ENCODE results near the gene LPCAT2.

LPCAT2 gene

GRCh38 chr16:55478827-55479429 lies 29.9 kb upstream of the LPCAT2 start, which contains the start of gene MMP2:
MMP2 (plus strand) TSS chr16:55479198; CDS start chr16:55479480, 282 bp downstream.
- WGBS, 2 donors (ENCODE audit: extremely low coverage in 2 of 2, insufficient read length in 2 of 2, insufficient replicate concordance in 1 of 2) = no CpG with 5 or more reads among the region's 46 CpGs
- Histone ChIP-seq H3K79me1 (ENCODE audit: low read depth, low read length) (no peaks in the 10 kb centered on the region), H3K4me3 (ENCODE audit: low read length in 2 of 2) (peak within 1 kb of the TSS; percentile 84 to 92), H2BK15ac (ENCODE audit: low read length) (no peak within 1 kb of the TSS), H3K14ac (ENCODE audit: low read length) (no peak within 1 kb of the TSS), H3K4me1 (ENCODE audit: control insufficient read depth in 2 of 2, insufficient read depth in 1 of 2, low read depth in 1 of 2, low read length in 2 of 2) (peaks cover 7 to 12% of the 10 kb centered on the region in 2 donors), H2BK120ac (ENCODE audit: low read depth, low read length) (no peak within 1 kb of the TSS), H3K9ac (ENCODE audit: low read depth, low read length, poor library complexity) (peak within 1 kb of the TSS; percentile 88), H2AFZ (ENCODE audit: low read length) (peak within 1 kb of the TSS; percentile 98), H4K91ac (ENCODE audit: low read depth, low read length, poor library complexity) (no peak within 1 kb of the TSS), H4K8ac (ENCODE audit: low read depth, low read length) (peak within 1 kb of the TSS; percentile 73), H2AK5ac (ENCODE audit: low read depth, low read length) (peak within 1 kb of the TSS; percentile 4), H3K27me3 (ENCODE audit: control insufficient read depth in 3 of 3, insufficient read depth in 3 of 3, low read depth in 1 of 3, low read length in 3 of 3) (peaks cover 0 to 14% (median 0%) of the 10 kb centered on the region in 3 experiments), H3K18ac (ENCODE audit: low read length) (peak within 1 kb of the TSS; percentile 95), H3K9me3 (replicated peaks in 1 of 2; ENCODE audit: control insufficient read depth in 2 of 2, insufficient read depth in 1 of 2, low read depth in 1 of 2, low read length in 2 of 2) (no peaks in the 10 kb centered on the region), H3K36me3 (replicated peaks in 1 of 2; ENCODE audit: control insufficient read depth in 2 of 2, insufficient read depth in 2 of 2, low read length in 2 of 2) (peaks cover 3 to 26% of the 10 kb centered on the region in 2 donors), H3K23ac (ENCODE audit: low read depth, low read length, poor library complexity) (peak within 1 kb of the TSS; percentile 11), H3K4me2 (ENCODE audit: insufficient read depth, low read length, poor library complexity, severe bottlenecking) (peak within 1 kb of the TSS; percentile 83), H2BK12ac (ENCODE audit: low read length) (no peak within 1 kb of the TSS), H3K27ac (replicated peaks; ENCODE audit: low read length) (no peak within 1 kb of the TSS), H3K4ac (ENCODE audit: low read length) (no peak within 1 kb of the TSS), H2BK5ac (ENCODE audit: low read length) (no peak within 1 kb of the TSS)
- peak; percentile 69 for DNase-seq (ENCODE audit: low spot score)

GRCh38 chr16:55479430-55480140 lies 29.3 kb upstream of the LPCAT2 start:
- Histone ChIP-seq H3K4me2 (ENCODE audit: insufficient read depth, low read length, poor library complexity, severe bottlenecking) (peak overlapping the region; percentile 83), H2BK15ac (ENCODE audit: low read length) (no peak overlapping the region), H2BK5ac (ENCODE audit: low read length) (no peak overlapping the region), H2AFZ (ENCODE audit: low read length) (peak overlapping the region; percentile 98), H2AK5ac (ENCODE audit: low read depth, low read length) (no peak overlapping the region), H2BK120ac (ENCODE audit: low read depth, low read length) (no peak overlapping the region), H3K9ac (ENCODE audit: low read depth, low read length, poor library complexity) (peak overlapping the region; percentile 88), H3K79me1 (ENCODE audit: low read depth, low read length) (no peaks in the 10 kb centered on the region), H3K27ac (replicated peaks; ENCODE audit: low read length) (no peak overlapping the region), H2BK12ac (ENCODE audit: low read length) (no peak overlapping the region), H3K4me1 (ENCODE audit: control insufficient read depth in 2 of 2, insufficient read depth in 1 of 2, low read depth in 1 of 2, low read length in 2 of 2) (peaks cover 7 to 12% of the 10 kb centered on the region in 2 donors), H3K27me3 (ENCODE audit: control insufficient read depth in 3 of 3, insufficient read depth in 3 of 3, low read depth in 1 of 3, low read length in 3 of 3) (peaks cover 0 to 14% (median 0%) of the 10 kb centered on the region in 3 experiments), H3K36me3 (replicated peaks in 1 of 2; ENCODE audit: control insufficient read depth in 2 of 2, insufficient read depth in 2 of 2, low read length in 2 of 2) (peaks cover 3 to 32% of the 10 kb centered on the region in 2 donors), H3K14ac (ENCODE audit: low read length) (no peak overlapping the region), H4K91ac (ENCODE audit: low read depth, low read length, poor library complexity) (no peak overlapping the region), H3K23ac (ENCODE audit: low read depth, low read length, poor library complexity) (no peak overlapping the region), H3K4me3 (ENCODE audit: low read length in 2 of 2) (peak overlapping the region; percentile 84 to 92), H3K18ac (ENCODE audit: low read length) (peak overlapping the region; percentile 95), H3K4ac (ENCODE audit: low read length) (no peak overlapping the region), H3K9me3 (replicated peaks in 1 of 2; ENCODE audit: control insufficient read depth in 2 of 2, insufficient read depth in 1 of 2, low read depth in 1 of 2, low read length in 2 of 2) (no peaks in the 10 kb centered on the region), H4K8ac (ENCODE audit: low read depth, low read length) (peak overlapping the region; percentile 73)
- DNase-seq (ENCODE audit: low spot score) = peak; percentile 37
- WGBS, 2 donors (ENCODE audit: extremely low coverage in 2 of 2, insufficient read length in 2 of 2, insufficient replicate concordance in 1 of 2) = no CpG with 5 or more reads among the region's 41 CpGs

- peak overlapping the region; percentile 75 for H3K9ac ChIP-seq (ENCODE audit: low read depth, low read length, poor library complexity)
- peaks cover 7 to 12% of the 10 kb centered on the region in 2 donors for H3K4me1 ChIP-seq (ENCODE audit: control insufficient read depth in 2 of 2, insufficient read depth in 1 of 2, low read depth in 1 of 2, low read length in 2 of 2)
- peak overlapping the region; percentile 54 for H3K18ac ChIP-seq (ENCODE audit: low read length)
- H3K36me3 ChIP-seq (replicated peaks in 1 of 2; ENCODE audit: control insufficient read depth in 2 of 2, insufficient read depth in 2 of 2, low read length in 2 of 2) = peaks cover 9 to 39% of the 10 kb centered on the region in 2 donors
- H3K4me2 ChIP-seq (ENCODE audit: insufficient read depth, low read length, poor library complexity, severe bottlenecking) = peak overlapping the region; percentile 83
- peak overlapping the region; percentile 84 to 92 for H3K4me3 ChIP-seq (ENCODE audit: low read length in 2 of 2)
- no peak overlapping the region for H3K23ac ChIP-seq (ENCODE audit: low read depth, low read length, poor library complexity)
- H3K9me3 ChIP-seq (replicated peaks in 1 of 2; ENCODE audit: control insufficient read depth in 2 of 2, insufficient read depth in 1 of 2, low read depth in 1 of 2, low read length in 2 of 2) = no peaks in the 10 kb centered on the region
- no peak overlapping the region for H2AK5ac ChIP-seq (ENCODE audit: low read depth, low read length)
- no peak overlapping the region for H2BK120ac ChIP-seq (ENCODE audit: low read depth, low read length)
- no peak overlapping the region for H3K14ac ChIP-seq (ENCODE audit: low read length)
- DNase-seq (ENCODE audit: low spot score) = no peak
- peaks cover 0 to 14% (median 0%) of the 10 kb centered on the region in 3 experiments for H3K27me3 ChIP-seq (ENCODE audit: control insufficient read depth in 3 of 3, insufficient read depth in 3 of 3, low read depth in 1 of 3, low read length in 3 of 3)
- no peak overlapping the region for H4K8ac ChIP-seq (ENCODE audit: low read depth, low read length)
- no peaks in the 10 kb centered on the region for H3K79me1 ChIP-seq (ENCODE audit: low read depth, low read length)
- H2AFZ ChIP-seq (ENCODE audit: low read length) = peak overlapping the region; percentile 98
- H2BK15ac ChIP-seq (ENCODE audit: low read length) = no peak overlapping the region
- no peak overlapping the region for H4K91ac ChIP-seq (ENCODE audit: low read depth, low read length, poor library complexity)
- H2BK12ac ChIP-seq (ENCODE audit: low read length) = no peak overlapping the region
- no CpG with 5 or more reads among the region's 25 CpGs for WGBS, 2 donors (ENCODE audit: extremely low coverage in 2 of 2, insufficient read length in 2 of 2, insufficient replicate concordance in 1 of 2)
- H3K27ac ChIP-seq (replicated peaks; ENCODE audit: low read length) = no peak overlapping the region
- no peak overlapping the region for H3K4ac ChIP-seq (ENCODE audit: low read length)
- no peak overlapping the region for H2BK5ac ChIP-seq (ENCODE audit: low read length)
Observed at GRCh38 chr16:55480228-55480655, 28.6 kb upstream of the LPCAT2 start.

GRCh38 chr16:55481023-55481422 lies 27.8 kb upstream of the LPCAT2 start:
- WGBS, 2 donors (ENCODE audit: extremely low coverage in 2 of 2, insufficient read length in 2 of 2, insufficient replicate concordance in 1 of 2) = no CpG with 5 or more reads among the region's 4 CpGs
- no peak overlapping the region for H2BK15ac ChIP-seq (ENCODE audit: low read length)
- no peak overlapping the region for H2AFZ ChIP-seq (ENCODE audit: low read length)
- H3K9me3 ChIP-seq (replicated peaks in 1 of 2; ENCODE audit: control insufficient read depth in 2 of 2, insufficient read depth in 1 of 2, low read depth in 1 of 2, low read length in 2 of 2) = no peaks in the 10 kb centered on the region
- no peak overlapping the region for H3K9ac ChIP-seq (ENCODE audit: low read depth, low read length, poor library complexity)
- DNase-seq (ENCODE audit: low spot score) = no peak
- no peak overlapping the region for H2BK120ac ChIP-seq (ENCODE audit: low read depth, low read length)
- H3K4ac ChIP-seq (ENCODE audit: low read length) = no peak overlapping the region
- H3K27me3 ChIP-seq (ENCODE audit: control insufficient read depth in 3 of 3, insufficient read depth in 3 of 3, low read depth in 1 of 3, low read length in 3 of 3) = peaks cover 0 to 14% (median 0%) of the 10 kb centered on the region in 3 experiments
- no peak overlapping the region for H3K18ac ChIP-seq (ENCODE audit: low read length)
- H3K36me3 ChIP-seq (replicated peaks in 1 of 2; ENCODE audit: control insufficient read depth in 2 of 2, insufficient read depth in 2 of 2, low read length in 2 of 2) = peaks cover 11 to 47% of the 10 kb centered on the region in 2 donors
- no peak overlapping the region for H3K4me2 ChIP-seq (ENCODE audit: insufficient read depth, low read length, poor library complexity, severe bottlenecking)
- H2AK5ac ChIP-seq (ENCODE audit: low read depth, low read length) = no peak overlapping the region
- peak overlapping the region in 1 of 2 donors; percentile 92 for H3K4me3 ChIP-seq (ENCODE audit: low read length in 2 of 2)
- H3K14ac ChIP-seq (ENCODE audit: low read length) = no peak overlapping the region
- H3K23ac ChIP-seq (ENCODE audit: low read depth, low read length, poor library complexity) = no peak overlapping the region
- no peak overlapping the region for H2BK12ac ChIP-seq (ENCODE audit: low read length)
- no peak overlapping the region for H2BK5ac ChIP-seq (ENCODE audit: low read length)
- H3K79me1 ChIP-seq (ENCODE audit: low read depth, low read length) = no peaks in the 10 kb centered on the region
- H4K8ac ChIP-seq (ENCODE audit: low read depth, low read length) = no peak overlapping the region
- H3K27ac ChIP-seq (replicated peaks; ENCODE audit: low read length) = no peak overlapping the region
- no peak overlapping the region for H4K91ac ChIP-seq (ENCODE audit: low read depth, low read length, poor library complexity)
- peaks cover 7 to 12% of the 10 kb centered on the region in 2 donors for H3K4me1 ChIP-seq (ENCODE audit: control insufficient read depth in 2 of 2, insufficient read depth in 1 of 2, low read depth in 1 of 2, low read length in 2 of 2)
